Activated T-cell treated with anti-CD3 and anti-CD28 coated beads, Interleukin-2, amount 50 U/mL, for 1 hour (primary cell): ENCODE data around the gene ACAT1.
"Not testable (repeated sequence)": the region's sequence is repeated elsewhere in the genome, so short reads cannot be mapped to it uniquely, and the experiment has no call there.

ENCODE experiments used
- DNase-seq: peaks from one replicate; pipeline ENCODE4 v3.0.0-alpha.2; 2020

Gene ACAT1

DNA sequence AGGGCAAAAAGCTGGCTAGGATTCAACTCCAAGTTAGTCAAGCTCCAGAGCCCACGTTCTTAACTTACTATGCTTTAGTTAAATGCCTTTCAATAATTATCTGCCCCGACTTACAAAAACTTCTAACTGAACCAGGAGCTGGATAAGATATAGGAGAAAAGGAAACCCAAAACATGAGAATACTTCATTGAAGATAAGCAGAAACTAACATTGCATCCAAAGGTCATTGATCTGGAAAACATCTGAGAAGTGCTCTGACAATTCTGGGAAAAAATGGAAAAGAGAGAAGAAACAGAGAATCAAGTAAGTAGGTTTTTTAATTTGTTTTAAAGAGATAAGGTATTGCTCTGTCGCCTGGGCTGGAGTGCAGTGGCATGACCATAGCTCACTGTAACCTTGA lies 27.2 kb downstream of the ACAT1 start:
- DNase-seq, result no peak

DNA sequence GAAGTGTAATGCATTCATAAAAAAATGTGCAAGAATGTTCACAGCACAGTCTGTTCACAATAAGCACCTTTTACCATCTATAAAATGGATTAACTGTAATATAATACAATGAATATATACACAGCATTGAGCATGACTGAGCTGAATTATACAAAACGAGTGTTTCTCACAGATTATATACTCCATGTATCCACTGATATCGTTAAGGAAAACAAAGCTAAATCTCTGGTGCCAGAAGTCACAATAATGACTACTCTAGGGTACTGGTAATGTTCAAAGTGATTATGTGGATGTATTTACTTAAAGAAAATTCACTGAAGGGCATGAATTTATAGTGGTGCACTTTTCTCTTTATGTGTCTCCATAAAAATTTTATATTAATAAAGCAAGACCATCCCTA lies 33.2 kb downstream of the ACAT1 start:
- no peak for DNase-seq

DNA sequence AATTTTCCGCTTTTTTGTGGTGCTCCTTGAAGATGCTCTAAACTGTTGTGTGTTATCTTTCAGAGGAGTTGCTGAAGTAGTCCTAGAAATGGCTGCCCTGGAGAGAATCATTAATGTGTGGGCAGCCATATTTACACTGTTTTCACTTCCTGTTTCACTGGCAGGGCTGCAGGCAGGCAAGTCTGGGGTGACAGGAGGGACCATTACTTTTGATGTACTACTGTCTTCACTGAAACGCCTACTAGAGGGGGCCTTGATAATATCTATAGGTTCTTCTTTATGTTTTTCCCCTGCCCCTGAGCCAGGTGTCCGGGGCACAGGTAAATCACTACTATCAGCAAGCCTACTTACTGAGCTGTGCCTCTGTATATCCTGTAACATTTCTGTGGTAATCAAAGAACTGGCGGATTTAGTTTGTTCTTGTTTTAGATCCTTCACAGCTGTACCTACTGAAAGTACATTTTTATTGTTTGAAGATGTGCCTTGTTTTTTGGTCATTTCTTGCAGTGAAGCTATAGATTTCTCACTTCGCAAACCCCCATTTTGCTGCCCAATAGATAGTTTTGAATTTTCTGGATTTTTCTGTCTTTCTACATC lies 39.7 kb downstream of the ACAT1 start:
- DNase-seq, result no peak

DNA sequence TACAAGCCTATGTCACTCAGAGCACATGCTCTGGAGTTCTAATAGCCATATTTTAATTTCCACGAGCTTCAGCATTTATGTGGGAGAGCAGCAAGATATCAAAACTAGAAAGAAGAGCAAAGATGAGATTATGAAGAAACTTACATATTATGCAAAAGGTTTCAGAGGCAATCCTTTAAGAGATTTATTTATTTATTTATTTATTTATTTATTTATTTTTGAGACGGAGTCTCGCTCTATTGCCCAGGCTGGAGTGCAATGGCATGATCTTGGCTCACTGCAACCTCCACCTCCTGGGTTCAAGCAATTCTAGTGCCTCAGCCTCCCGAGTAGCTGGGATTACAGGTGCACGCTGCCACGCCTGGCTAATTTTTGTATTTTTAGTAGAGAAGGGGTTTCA lies 41.5 kb downstream of the ACAT1 start:
- DNase-seq, result not testable (repeated sequence)

DNA sequence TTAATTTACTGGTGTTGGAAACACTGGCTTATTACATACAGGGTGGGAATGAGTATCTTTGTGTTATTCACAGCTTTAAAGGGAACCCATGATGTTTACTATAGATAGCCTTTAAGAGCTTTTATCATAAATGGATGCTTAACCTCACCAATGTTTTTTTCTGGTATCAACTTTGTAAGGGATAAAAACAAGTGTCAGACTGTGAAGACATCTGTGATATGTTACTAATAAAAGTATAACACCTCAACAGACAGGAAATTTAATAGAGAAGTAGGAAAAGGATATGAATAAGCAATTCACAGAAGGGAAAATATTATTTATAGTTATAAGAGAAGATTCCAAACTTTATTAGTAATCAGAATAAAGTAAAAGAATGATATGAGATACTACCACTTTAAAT lies 46.3 kb downstream of the ACAT1 start:
- DNase-seq, result no peak

GRCh38 chr11:108170184-108170583 lies 48.8 kb downstream of the ACAT1 start:
- DNase-seq, result no peak

DNA sequence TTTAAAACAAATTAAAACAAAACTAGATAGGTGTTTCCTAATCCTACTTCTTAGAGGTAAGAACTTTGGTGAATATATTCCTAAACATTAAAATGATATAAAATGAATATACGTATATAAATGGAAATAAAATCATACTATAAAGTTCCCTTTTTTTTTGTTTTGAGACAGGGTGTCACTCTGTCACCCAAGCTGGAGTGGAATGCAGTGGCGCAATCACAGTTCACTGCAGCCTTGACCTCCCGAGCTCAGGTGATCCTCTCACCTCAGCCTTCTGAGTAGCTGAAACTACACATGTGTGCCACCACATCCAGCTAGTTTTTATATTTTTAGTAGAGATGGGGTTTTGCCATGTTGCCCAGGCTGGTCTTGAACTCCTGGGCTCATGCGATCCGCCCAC lies 56.2 kb downstream of the ACAT1 start:
- no peak for DNase-seq

- DNase-seq, result no peak
These were observed 72.4 kb downstream of the ACAT1 start for GRCh38 chr11:108193725-108194124.

- DNase-seq, result no peak
These were observed 75.5 kb downstream of the ACAT1 start for GRCh38 chr11:108196901-108197300.
